LHCN-M2 (cell line): Measurements from ENCODE around the gene MXD4. TPM values are rescaled to one million over a fixed set of nuclear protein-coding genes. Genes with fewer than 3 reads are reported as not detected.
"Not testable (repeated sequence)": the region's sequence is repeated elsewhere in the genome, so short reads cannot be mapped to it uniquely, and the experiment has no call there.

Experiments
- DNase-seq: peaks from one replicate; pipeline ENCODE4 v3.0.0-alpha.2; 2012; ENCODE audit warnings: low read depth
- total RNA-seq: library from RNA; depleted of rRNA; stranded (reverse); fragments of >200 nt; gene quantifications from 2 replicates; pipeline ENCODE4 v1.2.3, GENCODE V29; 2014; rRNA removed

Gene MXD4
- total RNA-seq, 1 experiment from 2014 or later, result 45.3 TPM

GRCh38 chr4:2221378-2221777 is 40.5 kb downstream of the MXD4 start:
- not testable (repeated sequence) for DNase-seq

- DNase-seq, result peak; percentile 57
Observed at GRCh38 chr4:2220016-2220630, 41.8 kb downstream of the MXD4 start.

- DNase-seq, result no peak
Observed at GRCh38 chr4:2219233-2219760, 42.6 kb downstream of the MXD4 start.

GRCh38 chr4:2218436-2218835 is 43.5 kb downstream of the MXD4 start:
- no peak for DNase-seq

- peak; percentile 46 for DNase-seq
Observed at GRCh38 chr4:2217726-2218125, 44.2 kb downstream of the MXD4 start.

GRCh38 chr4:2212831-2213230 is 49.1 kb downstream of the MXD4 start:
- no peak for DNase-seq

GRCh38 chr4:2202789-2203188 is 59.1 kb downstream of the MXD4 start:
- not testable (repeated sequence) for DNase-seq

Other genes starting within 250 kb of the MXD4 start
- 0.90 and 0.98 TPM in 2 replicates for gene NAT8L, start 202.8 kb downstream of the MXD4 start, total RNA-seq
- gene HAUS3, start 20.0 kb downstream of the MXD4 start, total RNA-seq, result 16.1 and 23.0 TPM in 2 replicates
- 1.9 and 2.1 TPM in 2 replicates for gene POLN, start 20.0 kb downstream of the MXD4 start, total RNA-seq
- 2.1 and 2.6 TPM in 2 replicates for gene ZFYVE28, start 156.5 kb upstream of the MXD4 start, total RNA-seq
- not detected in 2 replicates for gene CFAP99, start 156.8 kb upstream of the MXD4 start, total RNA-seq
- gene RNF4, start 207.0 kb upstream of the MXD4 start, total RNA-seq, result 72.6 and 76.3 TPM in 2 replicates